Vagina (tissue), 2 donors: Measurements from ENCODE around the gene GEMIN7.

Source experiments
- CTCF ChIP-seq, 3 experiments: fragments of 450-650 bp in 2 of 3; fragments of 200-600 bp in 1 of 3; sonication (generic) in 1 of 3; IDR thresholded peaks; one replicate each; pipeline ENCODE4 v1.5.1; 2017 to 2019; ENCODE audit warnings: antibody characterized with exemption in 3 of 3, mild to moderate bottlenecking in 2 of 3, moderate library complexity in 2 of 3
- POLR2A ChIP-seq, 2 donors: fragments of 450-650 bp; IDR thresholded peaks; one replicate each; pipeline ENCODE4 v1.6.1; 2017; ENCODE audit warnings: antibody characterized with exemption in 2 of 2, mild to moderate bottlenecking in 2 of 2, moderate library complexity in 2 of 2
- POLR2AphosphoS5 ChIP-seq, 2 donors: sonication (generic); formaldehyde crosslinking; IDR thresholded peaks; one replicate each; pipeline ENCODE4 v1.9.0; 2017; ENCODE audit warnings: antibody characterized with exemption in 2 of 2, mild to moderate bottlenecking in 2 of 2, low read depth in 1 of 2; ENCODE audit not compliant: insufficient read depth in 1 of 2

- TF ChIP-seq CTCF (IDR thresholded peaks at IDR 0.05) (no peak), POLR2AphosphoS5 (IDR thresholded peaks at IDR 0.05; ENCODE audit: insufficient read depth in 1 of 2, low read depth in 1 of 2) (no peak), POLR2A (IDR thresholded peaks at IDR 0.05) (no peak)
Observed at GRCh38 chr19:45032421-45032820, 46.6 kb upstream of the GEMIN7 start.
